ENCODE results near the gene COL27A1. TPM values are rescaled to one million over a fixed set of nuclear protein-coding genes. Genes with fewer than 3 reads are reported as not detected.

The COL27A1 gene
- total and polyA plus RNA-seq, 2 experiments from 2014 or later, result 10.5 to 18.0 TPM

DNA sequence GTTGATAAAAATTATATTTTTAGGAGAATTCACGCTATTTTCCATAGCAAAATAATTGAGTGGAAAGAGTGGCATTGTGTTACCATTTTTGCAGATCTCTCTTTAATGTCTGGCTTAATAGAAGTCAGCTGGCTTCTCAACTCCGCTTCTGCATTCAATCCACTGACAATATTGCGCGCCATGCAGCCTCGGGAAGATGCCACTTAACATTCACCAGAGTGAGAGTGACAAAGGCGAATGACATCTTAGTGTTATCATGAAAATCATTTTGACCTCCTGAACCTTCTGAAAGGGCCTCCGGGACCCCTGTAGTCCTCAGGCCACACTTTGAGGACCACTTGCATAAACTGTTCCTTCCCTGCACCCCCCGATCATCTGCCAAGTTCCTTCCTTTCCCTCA is 87.5 kb downstream of the COL27A1 start (continued):
- TF ChIP-seq, protein P1, sequence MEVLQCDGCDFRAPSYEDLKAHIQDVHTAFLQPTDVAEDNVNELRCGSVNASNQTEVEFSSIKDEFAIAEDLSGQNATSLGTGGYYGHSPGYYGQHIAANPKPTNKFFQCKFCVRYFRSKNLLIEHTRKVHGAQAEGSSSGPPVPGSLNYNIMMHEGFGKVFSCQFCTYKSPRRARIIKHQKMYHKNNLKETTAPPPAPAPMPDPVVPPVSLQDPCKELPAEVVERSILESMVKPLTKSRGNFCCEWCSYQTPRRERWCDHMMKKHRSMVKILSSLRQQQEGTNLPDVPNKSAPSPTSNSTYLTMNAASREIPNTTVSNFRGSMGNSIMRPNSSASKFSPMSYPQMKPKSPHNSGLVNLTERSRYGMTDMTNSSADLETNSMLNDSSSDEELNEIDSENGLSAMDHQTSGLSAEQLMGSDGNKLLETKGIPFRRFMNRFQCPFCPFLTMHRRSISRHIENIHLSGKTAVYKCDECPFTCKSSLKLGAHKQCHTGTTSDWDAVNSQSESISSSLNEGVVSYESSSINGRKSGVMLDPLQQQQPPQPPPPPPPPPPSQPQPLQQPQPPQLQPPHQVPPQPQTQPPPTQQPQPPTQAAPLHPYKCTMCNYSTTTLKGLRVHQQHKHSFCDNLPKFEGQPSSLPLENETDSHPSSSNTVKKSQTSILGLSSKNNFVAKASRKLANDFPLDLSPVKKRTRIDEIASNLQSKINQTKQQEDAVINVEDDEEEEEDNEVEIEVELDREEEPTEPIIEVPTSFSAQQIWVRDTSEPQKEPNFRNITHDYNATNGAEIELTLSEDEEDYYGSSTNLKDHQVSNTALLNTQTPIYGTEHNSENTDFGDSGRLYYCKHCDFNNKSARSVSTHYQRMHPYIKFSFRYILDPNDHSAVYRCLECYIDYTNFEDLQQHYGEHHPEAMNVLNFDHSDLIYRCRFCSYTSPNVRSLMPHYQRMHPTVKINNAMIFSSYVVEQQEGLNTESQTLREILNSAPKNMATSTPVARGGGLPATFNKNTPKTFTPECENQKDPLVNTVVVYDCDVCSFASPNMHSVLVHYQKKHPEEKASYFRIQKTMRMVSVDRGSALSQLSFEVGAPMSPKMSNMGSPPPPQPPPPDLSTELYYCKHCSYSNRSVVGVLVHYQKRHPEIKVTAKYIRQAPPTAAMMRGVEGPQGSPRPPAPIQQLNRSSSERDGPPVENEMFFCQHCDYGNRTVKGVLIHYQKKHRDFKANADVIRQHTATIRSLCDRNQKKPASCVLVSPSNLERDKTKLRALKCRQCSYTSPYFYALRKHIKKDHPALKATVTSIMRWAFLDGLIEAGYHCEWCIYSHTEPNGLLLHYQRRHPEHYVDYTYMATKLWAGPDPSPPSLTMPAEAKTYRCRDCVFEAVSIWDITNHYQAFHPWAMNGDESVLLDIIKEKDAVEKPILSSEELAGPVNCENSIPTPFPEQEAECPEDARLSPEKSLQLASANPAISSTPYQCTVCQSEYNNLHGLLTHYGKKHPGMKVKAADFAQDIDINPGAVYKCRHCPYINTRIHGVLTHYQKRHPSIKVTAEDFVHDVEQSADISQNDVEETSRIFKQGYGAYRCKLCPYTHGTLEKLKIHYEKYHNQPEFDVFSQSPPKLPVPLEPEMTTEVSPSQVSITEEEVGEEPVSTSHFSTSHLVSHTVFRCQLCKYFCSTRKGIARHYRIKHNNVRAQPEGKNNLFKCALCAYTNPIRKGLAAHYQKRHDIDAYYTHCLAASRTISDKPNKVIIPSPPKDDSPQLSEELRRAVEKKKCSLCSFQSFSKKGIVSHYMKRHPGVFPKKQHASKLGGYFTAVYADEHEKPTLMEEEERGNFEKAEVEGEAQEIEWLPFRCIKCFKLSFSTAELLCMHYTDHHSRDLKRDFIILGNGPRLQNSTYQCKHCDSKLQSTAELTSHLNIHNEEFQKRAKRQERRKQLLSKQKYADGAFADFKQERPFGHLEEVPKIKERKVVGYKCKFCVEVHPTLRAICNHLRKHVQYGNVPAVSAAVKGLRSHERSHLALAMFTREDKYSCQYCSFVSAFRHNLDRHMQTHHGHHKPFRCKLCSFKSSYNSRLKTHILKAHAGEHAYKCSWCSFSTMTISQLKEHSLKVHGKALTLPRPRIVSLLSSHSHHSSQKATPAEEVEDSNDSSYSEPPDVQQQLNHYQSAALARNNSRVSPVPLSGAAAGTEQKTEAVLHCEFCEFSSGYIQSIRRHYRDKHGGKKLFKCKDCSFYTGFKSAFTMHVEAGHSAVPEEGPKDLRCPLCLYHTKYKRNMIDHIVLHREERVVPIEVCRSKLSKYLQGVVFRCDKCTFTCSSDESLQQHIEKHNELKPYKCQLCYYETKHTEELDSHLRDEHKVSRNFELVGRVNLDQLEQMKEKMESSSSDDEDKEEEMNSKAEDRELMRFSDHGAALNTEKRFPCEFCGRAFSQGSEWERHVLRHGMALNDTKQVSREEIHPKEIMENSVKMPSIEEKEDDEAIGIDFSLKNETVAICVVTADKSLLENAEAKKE (CRISPR knock-in tag; IDR thresholded peaks at IDR 0.05), result no peak
- TF ChIP-seq NANOG (IDR thresholded peaks at IDR 0.05; ENCODE audit: borderline replicate concordance) (no peak), ETS1 (IDR thresholded peaks at IDR 0.05) (no peak), REST (IDR thresholded peaks at IDR 0.05; ENCODE audit: unreplicated experiment) (no peak), CREB1 (CRISPR knock-in tag; IDR thresholded peaks at IDR 0.05; ENCODE audit: low read depth) (no peak), POLR2AphosphoS5 (IDR thresholded peaks at IDR 0.05; ENCODE audit: low read depth) (no peak), ZNF331 (CRISPR knock-in tag; IDR thresholded peaks at IDR 0.05; ENCODE audit: low read depth) (no peak)

All from GM23338 (cell line).